H1 (cell line): ENCODE results near the gene LCA5L. TPM values are rescaled to one million over a fixed set of nuclear protein-coding genes. Genes with fewer than 3 reads are reported as not detected.

Experiments
- HDAC6 ChIP-seq: IDR thresholded peaks from one replicate; pipeline ENCODE4 v1.7.1; 2012; ENCODE audit warnings: low read depth, mild to moderate bottlenecking, inconsistent platforms, low read length, moderate library complexity
- JUN ChIP-seq: IDR thresholded peaks from 2 replicates; pipeline ENCODE4 v1.6.1; 2011; ENCODE audit warnings: low read depth, mild to moderate bottlenecking, improper control_type of control experiment, low read length
- TAF1 ChIP-seq: IDR thresholded peaks from 2 replicates; pipeline ENCODE4 v1.6.1; 2011; ENCODE audit warnings: mild to moderate bottlenecking, low read depth, low read length
- polyA plus RNA-seq, 7 experiments: library from polyadenylated mRNA; depleted of rRNA in 3 of 7; stranded (reverse) in 5 of 7; unstranded in 2 of 7; fragments of >200 nt in 5 of 7; fragments of 200-250 nt in 2 of 7; gene quantifications; 1 replicate in 5 of 7; 2 replicates in 1 of 7; 4 replicates in 1 of 7; pipeline versions ENCODE4 v1.2.1 to v1.2.3, GENCODE V29; 2011 to 2013; ENCODE audit warnings: missing spikeins in 2 of 7, mixed read lengths in 2 of 7
- total RNA-seq: library from RNA; stranded (reverse); fragmentation: NEBNext Ultra II Directional; extraction: Animal tissue kit (Norgen Biotek cat#: 25700); gene quantifications from 2 replicates; pipeline ENCODE4 v1.2.1, GENCODE V29; 2021
- TF ChIP-seq, protein P1 (sequence below), 3 experiments: IDR thresholded peaks; 1 replicate in 2 of 3; 2 replicates in 1 of 3; pipeline versions ENCODE4 v1.5.1 to v1.6.1; 2011; ENCODE audit warnings: low read length in 3 of 3, mild to moderate bottlenecking in 3 of 3, inconsistent platforms in 2 of 3, low read depth in 1 of 3, moderate library complexity in 1 of 3; ENCODE audit not compliant: insufficient read depth in 1 of 3; ENCODE audit errors: control extremely low read depth in 1 of 3

LCA5L gene
- total and polyA plus RNA-seq, 2 of the 8 experiments (the other 6 are each of a cell fraction or from before 2014, with no cell fraction given), result 0.11 to 0.84 TPM

- TF ChIP-seq HDAC6, result no peak
- no peak for TF ChIP-seq TAF1
- TF ChIP-seq JUN, result no peak
- TF ChIP-seq, protein P1, sequence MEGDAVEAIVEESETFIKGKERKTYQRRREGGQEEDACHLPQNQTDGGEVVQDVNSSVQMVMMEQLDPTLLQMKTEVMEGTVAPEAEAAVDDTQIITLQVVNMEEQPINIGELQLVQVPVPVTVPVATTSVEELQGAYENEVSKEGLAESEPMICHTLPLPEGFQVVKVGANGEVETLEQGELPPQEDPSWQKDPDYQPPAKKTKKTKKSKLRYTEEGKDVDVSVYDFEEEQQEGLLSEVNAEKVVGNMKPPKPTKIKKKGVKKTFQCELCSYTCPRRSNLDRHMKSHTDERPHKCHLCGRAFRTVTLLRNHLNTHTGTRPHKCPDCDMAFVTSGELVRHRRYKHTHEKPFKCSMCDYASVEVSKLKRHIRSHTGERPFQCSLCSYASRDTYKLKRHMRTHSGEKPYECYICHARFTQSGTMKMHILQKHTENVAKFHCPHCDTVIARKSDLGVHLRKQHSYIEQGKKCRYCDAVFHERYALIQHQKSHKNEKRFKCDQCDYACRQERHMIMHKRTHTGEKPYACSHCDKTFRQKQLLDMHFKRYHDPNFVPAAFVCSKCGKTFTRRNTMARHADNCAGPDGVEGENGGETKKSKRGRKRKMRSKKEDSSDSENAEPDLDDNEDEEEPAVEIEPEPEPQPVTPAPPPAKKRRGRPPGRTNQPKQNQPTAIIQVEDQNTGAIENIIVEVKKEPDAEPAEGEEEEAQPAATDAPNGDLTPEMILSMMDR (IDR thresholded peaks at IDR 0.05; ENCODE audit: control extremely low read depth in 1 of 3, insufficient read depth in 1 of 3, low read depth in 1 of 3, low read length in 3 of 3), result no peak
These were observed 52.6 kb downstream of the LCA5L start (continued) for GRCh38 chr21:39392981-39393380.
